Neural cell (in vitro differentiated cells): ENCODE results near the gene PCCA. TPM values are rescaled to one million over a fixed set of nuclear protein-coding genes. Genes with fewer than 3 reads are reported as not detected.

Source experiments
- H2AFZ ChIP-seq: fragments of 200-600, 300-800 bp; sonication (generic), shearing (Covaris generic); 2 replicates; pipeline ENCODE4 v1.6.0; 2014; ENCODE audit warnings: low read depth, mild to moderate bottlenecking, antibody characterized with exemption, low read length, moderate library complexity
- H3F3A ChIP-seq: fragments of 200-600 bp; shearing (Covaris generic); 2 replicates; pipeline ENCODE4 v1.6.1; 2016; ENCODE audit warnings: mild to moderate bottlenecking, moderate library complexity, mixed read lengths, antibody characterized with exemption, low read length; ENCODE audit not compliant: insufficient read depth, poor library complexity, severe bottlenecking
- H3K27ac ChIP-seq: fragments of 200-600, 300-800 bp; sonication (generic), shearing (Covaris generic); 2 replicates; pipeline ENCODE4 v1.5.1; 2014; ENCODE audit warnings: mild to moderate bottlenecking, low read length, moderate library complexity
- H3K27me3 ChIP-seq: fragments of 300-800, 200-600 bp; sonication (generic), shearing (Covaris generic); 2 replicates; pipeline ENCODE4 v1.6.0; 2014; ENCODE audit warnings: mild to moderate bottlenecking, low read depth, low read length, moderate library complexity; ENCODE audit not compliant: insufficient read depth
- H3K36me3 ChIP-seq: fragments of 300-800, 200-600 bp; sonication (generic), shearing (Covaris generic); 2 replicates; pipeline ENCODE4 v1.5.1; 2014; ENCODE audit warnings: mild to moderate bottlenecking, antibody characterized with exemption, low read length, moderate library complexity; ENCODE audit not compliant: insufficient read depth
- H3K4me2 ChIP-seq: fragments of 300-800, 200-600 bp; sonication (generic), shearing (Covaris generic); 2 replicates; pipeline ENCODE4 v1.6.0; 2014; ENCODE audit warnings: mild to moderate bottlenecking, low read length
- H3K4me3 ChIP-seq: fragments of 300-800, 200-600 bp; sonication (generic), shearing (Covaris generic); 2 replicates; pipeline ENCODE4 v1.5.1; 2014; ENCODE audit warnings: mild to moderate bottlenecking, low read length, moderate library complexity
- H3K79me2 ChIP-seq: fragments of 200-600 bp; shearing (Covaris generic); replicated peaks from 2 replicates; pipeline ENCODE4 v1.6.0; 2014; ENCODE audit warnings: mild to moderate bottlenecking, low read length, moderate library complexity; ENCODE audit not compliant: insufficient read depth
- H3K9ac ChIP-seq: fragments of 300-800, 200-600 bp; sonication (generic), shearing (Covaris generic); 2 replicates; pipeline ENCODE4 v1.6.1; 2016; ENCODE audit warnings: mild to moderate bottlenecking, low read length, mixed read lengths
- H3K9me2 ChIP-seq: fragments of 200-600 bp; shearing (Covaris generic); 2 replicates; pipeline ENCODE4 v1.6.1; 2016; ENCODE audit warnings: mild to moderate bottlenecking, low read length, mixed read lengths; ENCODE audit not compliant: insufficient read depth
- H3K9me3 ChIP-seq: fragments of 200-600, 300-800 bp; sonication (generic), shearing (Covaris generic); 2 replicates; pipeline ENCODE4 v1.6.1; 2016; ENCODE audit warnings: mild to moderate bottlenecking, mixed run types, low read length, moderate library complexity, mixed read lengths
- H4K20me1 ChIP-seq: fragments of 200-600 bp; shearing (Covaris generic); 2 replicates; pipeline ENCODE4 v1.6.1; 2016; ENCODE audit warnings: mild to moderate bottlenecking, mixed run types; ENCODE audit not compliant: insufficient read depth
- EP300 ChIP-seq: fragments of 450-650 bp; conservative IDR thresholded peaks from 2 replicates; pipeline ENCODE4 v1.6.1; 2014; ENCODE audit warnings: antibody characterized with exemption, mild to moderate bottlenecking, moderate library complexity; ENCODE audit not compliant: poor library complexity, severe bottlenecking
- EZH2 ChIP-seq: fragments of 200-600, 300-800 bp; shearing (Covaris generic), sonication (generic); IDR thresholded peaks from 2 replicates; pipeline ENCODE4 v1.6.1; 2014; ENCODE audit warnings: antibody characterized with exemption, low read length, borderline replicate concordance, mild to moderate bottlenecking; ENCODE audit not compliant: insufficient read depth, poor library complexity, severe bottlenecking
- MXI1 ChIP-seq: fragments of 450-650 bp; conservative IDR thresholded peaks from 2 replicates; pipeline ENCODE4 v1.6.1; 2014; ENCODE audit warnings: antibody characterized with exemption, mild to moderate bottlenecking; ENCODE audit not compliant: poor library complexity, severe bottlenecking
- POLR2AphosphoS5 ChIP-seq: IDR thresholded peaks from 2 replicates; pipeline ENCODE4 v1.6.1; 2012
- RAD21 ChIP-seq: fragments of 450-650 bp; conservative IDR thresholded peaks from 2 replicates; pipeline ENCODE4 v1.6.1; 2014; ENCODE audit warnings: antibody characterized with exemption, mild to moderate bottlenecking, moderate library complexity
- SMC3 ChIP-seq: fragments of 450-650 bp; conservative IDR thresholded peaks from 2 replicates; pipeline ENCODE4 v1.6.1; 2014; ENCODE audit warnings: antibody characterized with exemption, mild to moderate bottlenecking, moderate library complexity; ENCODE audit not compliant: poor library complexity
- TAF1 ChIP-seq: IDR thresholded peaks from 2 replicates; pipeline ENCODE4 v1.6.1; 2012; ENCODE audit warnings: low read depth
- polyA plus RNA-seq: library from polyadenylated mRNA; depleted of rRNA; stranded (reverse); fragments of >200 nt; gene quantifications from 2 replicates; pipeline ENCODE4 v1.2.3, GENCODE V29; 2014
- TF ChIP-seq, protein P1 (sequence below): fragments of 450-650 bp; IDR thresholded peaks from 2 replicates; pipeline ENCODE4 v1.5.1; 2014; ENCODE audit warnings: antibody characterized with exemption, mild to moderate bottlenecking, moderate library complexity; ENCODE audit not compliant: poor library complexity, severe bottlenecking
- TF ChIP-seq, protein P2 (sequence below): IDR thresholded peaks from 2 replicates; pipeline ENCODE4 v1.6.1; 2012; ENCODE audit warnings: borderline replicate concordance

PCCA gene
- polyA plus RNA-seq, 1 donor from 2014 or later, result 17.0 TPM

DNA sequence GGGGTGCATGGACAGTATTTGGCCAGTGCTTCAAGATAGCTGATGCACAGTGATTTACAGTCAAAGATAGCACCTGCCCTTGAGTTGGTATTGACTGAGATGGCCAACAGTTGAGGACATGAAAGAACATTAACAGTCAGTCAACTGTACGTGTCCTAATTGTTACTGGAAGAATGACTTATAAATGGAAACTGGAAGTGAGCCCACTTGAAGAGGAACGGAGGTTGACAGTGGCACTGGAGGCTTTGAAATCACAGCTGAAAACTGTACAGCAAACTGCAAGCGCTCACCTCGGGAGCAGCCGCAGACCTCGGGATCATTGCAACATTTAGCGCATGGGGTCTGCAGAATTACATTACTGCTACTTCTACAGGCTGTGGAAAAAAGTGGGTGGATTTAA, 422.6 kb downstream of the PCCA start:
- H3K27me3 ChIP-seq, result no peaks in the 10 kb centered on the region
- H3K9ac ChIP-seq, result no peak overlapping the region
- H3K9me3 ChIP-seq, result no peaks in the 10 kb centered on the region
- peaks cover 3% of the 10 kb centered on the region for H3F3A ChIP-seq
- no peaks in the 10 kb centered on the region for H3K36me3 ChIP-seq
- TF ChIP-seq, protein P1, sequence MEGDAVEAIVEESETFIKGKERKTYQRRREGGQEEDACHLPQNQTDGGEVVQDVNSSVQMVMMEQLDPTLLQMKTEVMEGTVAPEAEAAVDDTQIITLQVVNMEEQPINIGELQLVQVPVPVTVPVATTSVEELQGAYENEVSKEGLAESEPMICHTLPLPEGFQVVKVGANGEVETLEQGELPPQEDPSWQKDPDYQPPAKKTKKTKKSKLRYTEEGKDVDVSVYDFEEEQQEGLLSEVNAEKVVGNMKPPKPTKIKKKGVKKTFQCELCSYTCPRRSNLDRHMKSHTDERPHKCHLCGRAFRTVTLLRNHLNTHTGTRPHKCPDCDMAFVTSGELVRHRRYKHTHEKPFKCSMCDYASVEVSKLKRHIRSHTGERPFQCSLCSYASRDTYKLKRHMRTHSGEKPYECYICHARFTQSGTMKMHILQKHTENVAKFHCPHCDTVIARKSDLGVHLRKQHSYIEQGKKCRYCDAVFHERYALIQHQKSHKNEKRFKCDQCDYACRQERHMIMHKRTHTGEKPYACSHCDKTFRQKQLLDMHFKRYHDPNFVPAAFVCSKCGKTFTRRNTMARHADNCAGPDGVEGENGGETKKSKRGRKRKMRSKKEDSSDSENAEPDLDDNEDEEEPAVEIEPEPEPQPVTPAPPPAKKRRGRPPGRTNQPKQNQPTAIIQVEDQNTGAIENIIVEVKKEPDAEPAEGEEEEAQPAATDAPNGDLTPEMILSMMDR, result no peak
- TF ChIP-seq RAD21, result no peak
- no peak for TF ChIP-seq POLR2AphosphoS5
- no peak for TF ChIP-seq EZH2
- TF ChIP-seq TAF1, result no peak
- TF ChIP-seq, protein P2, sequence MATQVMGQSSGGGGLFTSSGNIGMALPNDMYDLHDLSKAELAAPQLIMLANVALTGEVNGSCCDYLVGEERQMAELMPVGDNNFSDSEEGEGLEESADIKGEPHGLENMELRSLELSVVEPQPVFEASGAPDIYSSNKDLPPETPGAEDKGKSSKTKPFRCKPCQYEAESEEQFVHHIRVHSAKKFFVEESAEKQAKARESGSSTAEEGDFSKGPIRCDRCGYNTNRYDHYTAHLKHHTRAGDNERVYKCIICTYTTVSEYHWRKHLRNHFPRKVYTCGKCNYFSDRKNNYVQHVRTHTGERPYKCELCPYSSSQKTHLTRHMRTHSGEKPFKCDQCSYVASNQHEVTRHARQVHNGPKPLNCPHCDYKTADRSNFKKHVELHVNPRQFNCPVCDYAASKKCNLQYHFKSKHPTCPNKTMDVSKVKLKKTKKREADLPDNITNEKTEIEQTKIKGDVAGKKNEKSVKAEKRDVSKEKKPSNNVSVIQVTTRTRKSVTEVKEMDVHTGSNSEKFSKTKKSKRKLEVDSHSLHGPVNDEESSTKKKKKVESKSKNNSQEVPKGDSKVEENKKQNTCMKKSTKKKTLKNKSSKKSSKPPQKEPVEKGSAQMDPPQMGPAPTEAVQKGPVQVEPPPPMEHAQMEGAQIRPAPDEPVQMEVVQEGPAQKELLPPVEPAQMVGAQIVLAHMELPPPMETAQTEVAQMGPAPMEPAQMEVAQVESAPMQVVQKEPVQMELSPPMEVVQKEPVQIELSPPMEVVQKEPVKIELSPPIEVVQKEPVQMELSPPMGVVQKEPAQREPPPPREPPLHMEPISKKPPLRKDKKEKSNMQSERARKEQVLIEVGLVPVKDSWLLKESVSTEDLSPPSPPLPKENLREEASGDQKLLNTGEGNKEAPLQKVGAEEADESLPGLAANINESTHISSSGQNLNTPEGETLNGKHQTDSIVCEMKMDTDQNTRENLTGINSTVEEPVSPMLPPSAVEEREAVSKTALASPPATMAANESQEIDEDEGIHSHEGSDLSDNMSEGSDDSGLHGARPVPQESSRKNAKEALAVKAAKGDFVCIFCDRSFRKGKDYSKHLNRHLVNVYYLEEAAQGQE, result no peak
- TF ChIP-seq EP300, result no peak
- no peak for TF ChIP-seq MXI1
- H3K4me3 ChIP-seq, result no peak overlapping the region
- H3K27ac ChIP-seq, result no peak overlapping the region
- H3K4me2 ChIP-seq, result no peak overlapping the region
- H4K20me1 ChIP-seq, result no peaks in the 10 kb centered on the region
- no peaks in the 10 kb centered on the region for H3K79me2 ChIP-seq
- no peak overlapping the region for H2AFZ ChIP-seq
- no peaks in the 10 kb centered on the region for H3K9me2 ChIP-seq

DNA sequence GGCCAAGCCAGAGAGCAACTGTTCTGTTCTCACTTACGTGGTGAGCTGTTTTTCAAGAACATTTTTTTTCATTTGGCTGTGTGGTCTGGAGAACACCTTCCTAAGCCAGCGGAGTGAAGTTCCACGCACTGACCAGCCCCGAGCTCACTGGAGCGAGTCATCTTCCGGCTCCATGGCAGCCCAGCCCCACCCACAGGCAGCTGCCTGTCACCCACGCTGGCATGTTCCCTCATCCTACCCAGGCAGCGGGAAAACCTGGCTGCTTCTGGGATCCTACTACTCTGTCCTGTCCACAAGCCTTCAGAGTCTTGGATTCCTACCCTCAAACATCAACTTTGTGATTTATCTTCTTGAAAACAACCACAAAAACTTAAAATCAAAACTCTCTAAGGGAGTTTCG, 423.5 kb downstream of the PCCA start:
- H3K4me2 ChIP-seq, result no peak overlapping the region
- H3K79me2 ChIP-seq, result peaks cover 4% of the 10 kb centered on the region
- no peak overlapping the region for H3K4me3 ChIP-seq
- H3K9me3 ChIP-seq, result no peaks in the 10 kb centered on the region
- peaks cover 3% of the 10 kb centered on the region for H3F3A ChIP-seq
- H3K36me3 ChIP-seq, result no peaks in the 10 kb centered on the region
- no peak overlapping the region for H2AFZ ChIP-seq
- H3K27ac ChIP-seq, result no peak overlapping the region
- H4K20me1 ChIP-seq, result no peaks in the 10 kb centered on the region
- H3K9me2 ChIP-seq, result no peaks in the 10 kb centered on the region
- no peak overlapping the region for H3K9ac ChIP-seq
- no peak for TF ChIP-seq TAF1
- no peak for TF ChIP-seq SMC3
- TF ChIP-seq MXI1, result no peak
- TF ChIP-seq, protein P1, result no peak
- no peak for TF ChIP-seq RAD21
- TF ChIP-seq, protein P2, result no peak
- TF ChIP-seq EZH2, result no peak
- H3K27me3 ChIP-seq, result no peaks in the 10 kb centered on the region
